ENCODE data around the gene GADD45GIP1. TPM values are rescaled to one million over a fixed set of nuclear protein-coding genes. Genes with fewer than 3 reads are reported as not detected.
"Not testable (repeated sequence)": the region's sequence is repeated elsewhere in the genome, so short reads cannot be mapped to it uniquely, and the experiment has no call there.

Gene GADD45GIP1
- total RNA-seq, 2 experiments from 2014 or later = 31.2 to 32.6 TPM

- POLR2A ChIA-PET = no interaction called here
- no peak overlapping the region for H3K4me3 Mint-ChIP-seq
- peak; percentile 27 for DNase-seq
These were observed 28.2 kb upstream of the GADD45GIP1 start for GRCh38 chr19:12985049-12985776.

GRCh38 chr19:12984683-12985048 lies 27.6 kb upstream of the GADD45GIP1 start:
- no peaks in the 10 kb centered on the region for H3K27me3 Mint-ChIP-seq
- no peaks in the 10 kb centered on the region for H3K36me3 Mint-ChIP-seq
- POLR2A ChIA-PET = no interaction called here
- no peaks in the 10 kb centered on the region for H3K4me1 Mint-ChIP-seq (ENCODE audit: low read depth)
- CTCF ChIA-PET = interaction anchor here (1.1 to 12.8 kb wide), 6 partner anchors 9 to 110 kb away, joined by 3 to 268 read pairs (median 10); no protein-coding TSS in a partner anchor
- intact Hi-C loops (cut with micrococcal nuclease) = loop anchor here (5.0 kb wide), 1 partner anchor 48 kb away; no protein-coding TSS in a partner anchor
- no peak overlapping the region for H3K27ac Mint-ChIP-seq
- H3K4me3 Mint-ChIP-seq = no peak overlapping the region
- no peaks in the 10 kb centered on the region for H3K9me3 Mint-ChIP-seq
- DNase-seq = no peak

More at GRCh38 chr19:12985049-12985776, 28.2 kb upstream of the GADD45GIP1 start:
- Mint-ChIP-seq H3K27me3 (no peaks in the 10 kb centered on the region), H3K27ac (no peak overlapping the region), H3K36me3 (no peaks in the 10 kb centered on the region), H3K9me3 (no peaks in the 10 kb centered on the region), H3K4me1 (ENCODE audit: low read depth) (no peaks in the 10 kb centered on the region)
- intact Hi-C loops (cut with micrococcal nuclease) = no loop called here
- CTCF ChIA-PET = interaction anchor here (0.6 to 12.8 kb wide), 8 partner anchors 8 to 109 kb away, joined by 3 to 268 read pairs (median 5); no protein-coding TSS in a partner anchor

- intact Hi-C loops (cut with micrococcal nuclease) = loop anchor here (5.0 kb wide), 1 partner anchor 48 kb away; no protein-coding TSS in a partner anchor
- no peaks in the 10 kb centered on the region for H3K27me3 Mint-ChIP-seq
- no peaks in the 10 kb centered on the region for H3K36me3 Mint-ChIP-seq
- ChIA-PET POLR2A (no interaction called here), CTCF (interaction anchor here (0.6 to 12.8 kb wide), 8 partner anchors 10 to 1940 kb away, joined by 3 to 268 read pairs (median 6); no protein-coding TSS in a partner anchor)
- H3K4me3 Mint-ChIP-seq = no peak overlapping the region
- no peak for DNase-seq
- H3K4me1 Mint-ChIP-seq (ENCODE audit: low read depth) = no peaks in the 10 kb centered on the region
- no peak overlapping the region for H3K27ac Mint-ChIP-seq
- no peaks in the 10 kb centered on the region for H3K9me3 Mint-ChIP-seq
These were observed 27.2 kb upstream of the GADD45GIP1 start for GRCh38 chr19:12984143-12984627.

GRCh38 chr19:12983542-12984142 lies 26.6 kb upstream of the GADD45GIP1 start:
- H3K27ac Mint-ChIP-seq = no peak overlapping the region

GRCh38 chr19:12983091-12983490 lies 26.1 kb upstream of the GADD45GIP1 start:
- Mint-ChIP-seq H3K4me1 (ENCODE audit: low read depth) (no peaks in the 10 kb centered on the region), H3K27me3 (peaks cover under 1% of the 10 kb centered on the region), H3K36me3 (no peaks in the 10 kb centered on the region), H3K27ac (no peak overlapping the region), H3K9me3 (no peaks in the 10 kb centered on the region), H3K4me3 (no peak overlapping the region)
- CTCF ChIA-PET = interaction anchor here (0.7 to 12.8 kb wide), 7 partner anchors 18 to 111 kb away, joined by 3 to 268 read pairs (median 5); no protein-coding TSS in a partner anchor
- intact Hi-C loops (cut with micrococcal nuclease) = loop anchor here (1.0 to 5.0 kb wide), 2 partner anchors 49 to 78 kb away; no protein-coding TSS in a partner anchor
- POLR2A ChIA-PET = no interaction called here
- no peak for DNase-seq

More at GRCh38 chr19:12983542-12984142, 26.6 kb upstream of the GADD45GIP1 start:
- H3K36me3 Mint-ChIP-seq = no peaks in the 10 kb centered on the region
- no peaks in the 10 kb centered on the region for H3K27me3 Mint-ChIP-seq
- H3K9me3 Mint-ChIP-seq = no peaks in the 10 kb centered on the region
- DNase-seq = peak; percentile 88
- no peak overlapping the region for H3K4me3 Mint-ChIP-seq
- intact Hi-C loops (cut with micrococcal nuclease) = loop anchor here (1.0 to 5.0 kb wide), 2 partner anchors 49 to 78 kb away; no protein-coding TSS in a partner anchor
- CTCF ChIA-PET = interaction anchor here (0.6 to 12.8 kb wide), 9 partner anchors 10 to 1940 kb away, joined by 3 to 268 read pairs (median 5); no protein-coding TSS in a partner anchor
- H3K4me1 Mint-ChIP-seq (ENCODE audit: low read depth) = no peaks in the 10 kb centered on the region
- POLR2A ChIA-PET = no interaction called here

- DNase-seq = no peak
These were observed 25.6 kb upstream of the GADD45GIP1 start for GRCh38 chr19:12982648-12983047.

GRCh38 chr19:12979974-12980373 lies 23.0 kb upstream of the GADD45GIP1 start:
- no peak for DNase-seq
- Mint-ChIP-seq H3K4me3 (no peak overlapping the region), H3K36me3 (no peaks in the 10 kb centered on the region), H3K9me3 (no peaks in the 10 kb centered on the region), H3K27me3 (peaks cover 8% of the 10 kb centered on the region), H3K4me1 (ENCODE audit: low read depth) (no peaks in the 10 kb centered on the region), H3K27ac (no peak overlapping the region)
- intact Hi-C loops (cut with micrococcal nuclease) = loop anchor here (5.0 to 10.0 kb wide), 2 partner anchors 52 to 285 kb away; no protein-coding TSS in a partner anchor
- ChIA-PET POLR2A (no interaction called here), CTCF (interaction anchor here (0.6 to 12.8 kb wide), 7 partner anchors 14 to 215 kb away, joined by 3 to 268 read pairs (median 4); no protein-coding TSS in a partner anchor)

More at GRCh38 chr19:12982648-12983047, 25.6 kb upstream of the GADD45GIP1 start:
- no peak overlapping the region for H3K4me3 Mint-ChIP-seq
- H3K27me3 Mint-ChIP-seq = peaks cover 5% of the 10 kb centered on the region
- ChIA-PET POLR2A (no interaction called here), CTCF (interaction anchor here (0.8 to 12.8 kb wide), 6 partner anchors 17 to 112 kb away, joined by 3 to 268 read pairs (median 10); no protein-coding TSS in a partner anchor)
- intact Hi-C loops (cut with micrococcal nuclease) = loop anchor here (1.0 to 5.0 kb wide), 2 partner anchors 50 to 79 kb away; no protein-coding TSS in a partner anchor
- H3K27ac Mint-ChIP-seq = no peak overlapping the region
- H3K4me1 Mint-ChIP-seq (ENCODE audit: low read depth) = no peaks in the 10 kb centered on the region
- H3K36me3 Mint-ChIP-seq = no peaks in the 10 kb centered on the region
- H3K9me3 Mint-ChIP-seq = no peaks in the 10 kb centered on the region

- H3K9me3 Mint-ChIP-seq; H3K36me3 Mint-ChIP-seq; DNase-seq; H3K27ac Mint-ChIP-seq; H3K4me1 Mint-ChIP-seq (ENCODE audit: low read depth); POLR2A ChIA-PET; H3K27me3 Mint-ChIP-seq; H3K4me3 Mint-ChIP-seq: not testable (repeated sequence)
- CTCF ChIA-PET = interaction anchor here (0.7 to 12.8 kb wide), 6 partner anchors 10 to 142 kb away, joined by 3 to 268 read pairs (median 72); no protein-coding TSS in a partner anchor
- intact Hi-C loops (cut with micrococcal nuclease) = loop anchor here (10.0 kb wide), 1 partner anchor 289 kb away; no protein-coding TSS in a partner anchor
These were observed 19.1 kb upstream of the GADD45GIP1 start for GRCh38 chr19:12976109-12976508.

- Mint-ChIP-seq H3K27ac (no peak overlapping the region), H3K4me1 (ENCODE audit: low read depth) (peaks cover 3% of the 10 kb centered on the region), H3K9me3 (no peaks in the 10 kb centered on the region), H3K27me3 (peaks cover 8% of the 10 kb centered on the region), H3K4me3 (no peak overlapping the region), H3K36me3 (no peaks in the 10 kb centered on the region)
- ChIA-PET POLR2A (no interaction called here), CTCF (interaction anchor here (2.9 to 12.8 kb wide), 4 partner anchors 9 to 118 kb away, joined by 40 to 268 read pairs (median 143); no protein-coding TSS in a partner anchor)
- intact Hi-C loops (cut with micrococcal nuclease) = loop anchor here (10.0 kb wide), 1 partner anchor 290 kb away; no protein-coding TSS in a partner anchor
- DNase-seq = no peak
These were observed 18.3 kb upstream of the GADD45GIP1 start for GRCh38 chr19:12975221-12975741.

- H3K9me3 Mint-ChIP-seq = no peaks in the 10 kb centered on the region
- peaks cover 9% of the 10 kb centered on the region for H3K4me1 Mint-ChIP-seq (ENCODE audit: low read depth)
- no peak overlapping the region for H3K4me3 Mint-ChIP-seq
- H3K27me3 Mint-ChIP-seq = peaks cover 8% of the 10 kb centered on the region
- ChIA-PET CTCF (interaction anchor here (0.7 to 12.8 kb wide), 3 partner anchors 8 to 86 kb away, joined by 3 to 268 read pairs (median 104); no protein-coding TSS in a partner anchor), POLR2A (no interaction called here)
- DNase-seq = no peak
- no peaks in the 10 kb centered on the region for H3K36me3 Mint-ChIP-seq
- no peak overlapping the region for H3K27ac Mint-ChIP-seq
- intact Hi-C loops (cut with micrococcal nuclease) = loop anchor here (10.0 kb wide), 1 partner anchor 290 kb away; no protein-coding TSS in a partner anchor
These were observed 17.5 kb upstream of the GADD45GIP1 start for GRCh38 chr19:12974301-12975220.
